Kidney (tissue), 14 donors: ENCODE data around the gene AJAP1. TPM values are rescaled to one million over a fixed set of nuclear protein-coding genes. Genes with fewer than 3 reads are reported as not detected.

Source experiments
- DNase-seq, 5 donors: peaks; one replicate each; pipeline ENCODE4 v3.0.0-alpha.2; 2013 to 2020
- FAIRE-seq: peaks from 2 replicates; lab custom pipeline; 2012; peaks lifted over from hg19 to GRCh38; lab: Jason Lieb, UNC
- H3K27ac ChIP-seq, 2 donors: one replicate each; pipeline ENCODE4 v1.7.0; 2013; ENCODE audit warnings: low read depth in 2 of 2, low read length in 2 of 2, inconsistent platforms in 1 of 2
- H3K27me3 ChIP-seq: one replicate; pipeline ENCODE4 v1.7.1; 2013; ENCODE audit warnings: low read length, inconsistent platforms; ENCODE audit not compliant: control insufficient read depth, insufficient read depth
- H3K36me3 ChIP-seq, 3 donors: one replicate each; pipeline versions ENCODE4 v1.7.0 to v1.7.1; 2013; ENCODE audit warnings: low read length in 3 of 3, control low read depth in 1 of 3, inconsistent platforms in 1 of 3; ENCODE audit not compliant: insufficient read depth in 3 of 3, control insufficient read depth in 2 of 3
- H3K4me1 ChIP-seq, 3 donors: one replicate each; pipeline versions ENCODE4 v1.7.0 to v1.7.1; 2013; ENCODE audit warnings: low read length in 3 of 3, inconsistent platforms in 1 of 3, low read depth in 1 of 3; ENCODE audit not compliant: control insufficient read depth in 2 of 3, insufficient read depth in 2 of 3
- H3K4me3 ChIP-seq, 3 donors: one replicate each; pipeline versions ENCODE4 v1.7.0 to v1.8.1; 2013; ENCODE audit warnings: low read length in 3 of 3, control low read depth in 1 of 3, inconsistent platforms in 1 of 3
- H3K9ac ChIP-seq, 3 donors: one replicate each; pipeline versions ENCODE4 v1.7.0 to v1.7.1; 2013; ENCODE audit warnings: low read length in 3 of 3, control low read depth in 1 of 3, inconsistent platforms in 1 of 3
- H3K9me3 ChIP-seq, 3 donors: one replicate each; pipeline versions ENCODE4 v1.7.0 to v1.7.1; 2013; ENCODE audit warnings: low read length in 3 of 3, control low read depth in 1 of 3, inconsistent platforms in 1 of 3; ENCODE audit not compliant: control insufficient read depth in 2 of 3, insufficient read depth in 1 of 3
- intact Hi-C: fragments of 100-400 bp; cut with DNase I; formaldehyde crosslinking; loops from one replicate; pipeline ENCODE4 v1.11.1; 2022
- polyA plus RNA-seq: library from polyadenylated mRNA; stranded (reverse); fragments of 350-450 nt; fragmentation: Illumina TruSeq; extraction: RNeasy Lipid Tissue Mini Kit (QIAGEN cat#74804); gene quantifications from one replicate; pipeline ENCODE4 v1.2.3, GENCODE V29; 2014; ENCODE audit warnings: low read depth, low replicate concordance; ENCODE audit not compliant: insufficient read depth
- total RNA-seq: library from RNA; stranded (reverse); fragmentation: NEBNext Ultra II Directional; extraction: Animal tissue kit (Norgen Biotek cat#: 25700); gene quantifications from one replicate; pipeline ENCODE4 v1.2.1, GENCODE V29; 2021
- TF ChIP-seq, protein P1 (sequence below): IDR thresholded peaks from 3 replicates; pipeline ENCODE4 v1.5.1; 2012; ENCODE audit warnings: mild to moderate bottlenecking, moderate library complexity, borderline replicate concordance; ENCODE audit not compliant: insufficient read depth; ENCODE audit errors: extremely low read depth
- donor health status: control.
- donor health status: control.
- donor health status: control.
- donor health status: control.
- donor health status: control.
- donor health status: DM: yes; HTN: yes; CAD: no.
- donor health status: Normal renal cell carcinoma (clear cell type).

Gene AJAP1
- total and polyA plus RNA-seq, 2 donors from 2014 or later = 2.7 to 5.5 TPM

DNA sequence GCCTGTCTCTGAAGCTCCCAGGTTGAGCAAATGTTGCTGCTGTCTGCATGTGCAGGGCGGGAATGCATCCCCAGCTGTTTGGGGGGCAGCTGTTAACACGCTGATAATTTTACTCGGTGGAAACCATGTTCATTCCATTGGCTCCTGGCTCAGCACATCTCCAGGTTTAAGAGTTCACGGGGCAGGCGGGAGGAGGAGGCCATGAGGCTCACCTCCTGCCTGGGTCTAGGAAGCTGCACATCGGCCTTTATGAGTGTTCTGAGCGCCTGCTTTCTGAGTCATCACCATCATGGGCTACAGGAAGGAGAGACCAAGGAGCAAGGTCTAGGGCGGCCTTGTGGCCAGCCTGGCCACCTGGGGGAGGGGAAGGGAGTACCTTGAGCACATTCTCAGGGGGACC is 29.7 kb downstream of the AJAP1 start:
- H3K36me3 ChIP-seq = no peaks in the 10 kb centered on the region
- no peak overlapping the region for H3K27ac ChIP-seq
- DNase-seq = peak in 1 of 5 donors; percentile 30
- peaks cover 0 to 4% (median 0%) of the 10 kb centered on the region in 3 donors for H3K9me3 ChIP-seq
- TF ChIP-seq, protein P1, sequence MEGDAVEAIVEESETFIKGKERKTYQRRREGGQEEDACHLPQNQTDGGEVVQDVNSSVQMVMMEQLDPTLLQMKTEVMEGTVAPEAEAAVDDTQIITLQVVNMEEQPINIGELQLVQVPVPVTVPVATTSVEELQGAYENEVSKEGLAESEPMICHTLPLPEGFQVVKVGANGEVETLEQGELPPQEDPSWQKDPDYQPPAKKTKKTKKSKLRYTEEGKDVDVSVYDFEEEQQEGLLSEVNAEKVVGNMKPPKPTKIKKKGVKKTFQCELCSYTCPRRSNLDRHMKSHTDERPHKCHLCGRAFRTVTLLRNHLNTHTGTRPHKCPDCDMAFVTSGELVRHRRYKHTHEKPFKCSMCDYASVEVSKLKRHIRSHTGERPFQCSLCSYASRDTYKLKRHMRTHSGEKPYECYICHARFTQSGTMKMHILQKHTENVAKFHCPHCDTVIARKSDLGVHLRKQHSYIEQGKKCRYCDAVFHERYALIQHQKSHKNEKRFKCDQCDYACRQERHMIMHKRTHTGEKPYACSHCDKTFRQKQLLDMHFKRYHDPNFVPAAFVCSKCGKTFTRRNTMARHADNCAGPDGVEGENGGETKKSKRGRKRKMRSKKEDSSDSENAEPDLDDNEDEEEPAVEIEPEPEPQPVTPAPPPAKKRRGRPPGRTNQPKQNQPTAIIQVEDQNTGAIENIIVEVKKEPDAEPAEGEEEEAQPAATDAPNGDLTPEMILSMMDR = no peak
- H3K9ac ChIP-seq = no peak overlapping the region
- no peaks in the 10 kb centered on the region for H3K27me3 ChIP-seq
- intact Hi-C loops = no loop called here
- no peak for FAIRE-seq
- no peaks in the 10 kb centered on the region for H3K4me1 ChIP-seq
- H3K4me3 ChIP-seq = no peak overlapping the region

DNA sequence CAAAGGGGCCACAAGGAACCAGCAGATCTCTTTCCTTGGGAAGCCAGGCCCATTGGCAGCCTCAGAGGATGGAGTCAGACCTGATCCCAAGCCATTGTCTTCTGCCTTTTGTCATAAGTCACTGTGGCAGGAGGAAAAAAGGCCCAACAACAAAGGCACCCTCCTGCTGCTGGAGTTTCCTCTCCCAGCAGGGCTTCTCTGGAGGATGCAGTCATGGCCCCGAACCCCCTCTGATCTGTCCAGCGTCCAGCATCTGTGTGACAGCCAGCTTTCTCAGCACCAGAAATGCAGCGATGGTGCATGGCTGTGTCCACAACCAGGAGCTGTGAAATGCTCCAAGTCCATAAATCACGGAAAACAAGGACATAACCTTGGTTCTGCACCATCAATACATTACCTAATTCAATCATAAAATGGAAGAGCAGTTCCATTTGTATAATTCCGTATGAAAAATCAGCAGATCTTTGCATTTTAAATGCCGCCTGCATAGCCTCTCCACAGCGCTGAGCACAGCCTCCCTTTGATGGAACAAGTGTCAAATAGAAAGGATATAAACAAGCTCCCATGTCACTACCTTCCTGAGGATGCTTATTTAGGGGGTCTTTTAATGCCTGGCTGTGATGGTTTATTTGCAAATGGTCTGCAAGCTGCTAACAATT is 30.6 kb downstream of the AJAP1 start:
- H3K4me1 ChIP-seq = no peaks in the 10 kb centered on the region
- H3K9ac ChIP-seq = no peak overlapping the region
- H3K27ac ChIP-seq = no peak overlapping the region
- DNase-seq = peak in 1 of 5 donors; percentile 12
- no peak for FAIRE-seq
- H3K4me3 ChIP-seq = no peak overlapping the region
- TF ChIP-seq, protein P1 = no peak
- no peaks in the 10 kb centered on the region for H3K9me3 ChIP-seq
- no peaks in the 10 kb centered on the region for H3K36me3 ChIP-seq
- no peaks in the 10 kb centered on the region for H3K27me3 ChIP-seq
- intact Hi-C loops = no loop called here

DNA sequence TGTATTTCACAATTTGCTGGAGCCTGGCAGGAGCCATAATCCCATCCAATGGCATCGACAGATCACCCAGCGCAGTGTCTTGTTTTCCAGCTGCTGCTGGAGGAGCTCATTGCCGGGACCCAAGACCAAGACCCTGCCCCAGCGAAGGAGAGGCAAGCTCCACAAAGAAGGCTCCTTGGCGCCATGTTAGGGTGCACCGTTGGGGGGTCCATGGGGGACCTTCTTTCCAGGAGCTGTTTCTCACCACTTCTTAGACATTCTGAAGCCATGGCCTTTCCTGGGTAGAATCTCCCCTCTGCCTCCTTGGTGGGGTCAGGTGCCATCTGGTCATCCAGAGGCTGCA is 31.1 kb downstream of the AJAP1 start:
- Histone ChIP-seq H3K36me3 (no peaks in the 10 kb centered on the region), H3K27me3 (no peaks in the 10 kb centered on the region), H3K9me3 (no peaks in the 10 kb centered on the region), H3K27ac (no peak overlapping the region), H3K4me3 (no peak overlapping the region), H3K4me1 (no peaks in the 10 kb centered on the region), H3K9ac (no peak overlapping the region)
- DNase-seq (peak in 1 of 5 donors; percentile 32), FAIRE-seq (no peak)
- intact Hi-C loops = no loop called here
- TF ChIP-seq, protein P1 = no peak

DNA sequence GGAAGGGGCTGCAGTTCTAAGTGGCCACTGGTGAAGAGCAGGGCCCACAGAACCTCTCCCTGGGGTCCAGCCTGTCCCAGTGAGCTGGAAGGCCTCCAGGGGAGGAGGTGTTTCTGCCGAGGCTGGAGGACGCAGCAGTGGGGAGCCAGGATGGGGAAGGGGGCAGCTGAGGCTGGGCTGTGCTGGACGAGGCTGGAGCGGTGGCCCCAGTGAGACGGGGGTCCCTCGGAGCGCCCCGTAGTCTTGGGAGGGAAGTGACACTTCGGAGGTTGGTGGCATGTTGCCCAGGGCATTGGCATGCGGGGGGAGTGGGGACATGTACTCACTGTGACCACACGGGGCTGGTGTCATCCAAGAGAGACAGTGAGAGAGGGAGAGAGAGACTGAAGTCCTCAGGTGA is 33.5 kb downstream of the AJAP1 start:
- Histone ChIP-seq H3K36me3 (no peaks in the 10 kb centered on the region), H3K4me1 (no peaks in the 10 kb centered on the region), H3K27ac (no peak overlapping the region), H3K9ac (no peak overlapping the region), H3K4me3 (no peak overlapping the region), H3K9me3 (no peaks in the 10 kb centered on the region), H3K27me3 (no peaks in the 10 kb centered on the region)
- FAIRE-seq (no peak), DNase-seq (no peak)
- intact Hi-C loops = no loop called here
- TF ChIP-seq, protein P1 = no peak
